Thoracic aorta (tissue), 2 donors: ENCODE data around the gene SPATA13. TPM values are rescaled to one million over a fixed set of nuclear protein-coding genes. Genes with fewer than 3 reads are reported as not detected.

Experiments used
- ATAC-seq: fragments of 150-250 bp; one replicate; pipeline ENCODE4 v1.8.0; 2017; ENCODE audit warnings: low read depth; ENCODE audit not compliant: insufficient number of reproducible peaks, low FRiP score
- DNase-seq: peaks from one replicate; pipeline ENCODE4 v3.0.0-alpha.2; 2020; ENCODE audit warnings: low spot score
- H3K27ac ChIP-seq, 2 donors: fragments of 200-600 bp; sonication (generic); 1 replicate in 1 of 2; 2 replicates in 1 of 2; pipeline ENCODE4 v1.5.1; 2016; ENCODE audit warnings: mild to moderate bottlenecking in 2 of 2, moderate library complexity in 2 of 2
- H3K27me3 ChIP-seq: fragments of 200-600 bp; sonication (generic); replicated peaks from 2 replicates; pipeline ENCODE4 v1.6.0; 2016; ENCODE audit warnings: mild to moderate bottlenecking; ENCODE audit not compliant: insufficient read depth
- H3K36me3 ChIP-seq: fragments of 200-600 bp; sonication (generic); one replicate; pipeline ENCODE4 v1.5.1; 2016
- H3K4me1 ChIP-seq, 2 donors: fragments of 200-600 bp; sonication (generic); 1 replicate in 1 of 2; 2 replicates in 1 of 2; pipeline versions ENCODE4 v1.5.1 to v1.6.0; 2016; ENCODE audit warnings: low read depth in 2 of 2, mild to moderate bottlenecking in 1 of 2; ENCODE audit not compliant: control insufficient read depth in 1 of 2
- H3K4me3 ChIP-seq: fragments of 200-600 bp; sonication (generic); 2 replicates; pipeline ENCODE4 v1.5.1; 2016; ENCODE audit warnings: mild to moderate bottlenecking
- H3K9me3 ChIP-seq: fragments of 200-600 bp; sonication (generic); 2 replicates; pipeline ENCODE4 v1.5.1; 2016
- CTCF ChIP-seq: fragments of 200-600 bp; sonication (generic); IDR thresholded peaks from one replicate; pipeline ENCODE4 v1.5.1; 2019; ENCODE audit warnings: antibody characterized with exemption
- total RNA-seq, 2 donors: library from RNA; depleted of rRNA; stranded (reverse); fragments of >200 nt; gene quantifications; one replicate each; pipeline versions ENCODE4 v1.1.0 to v1.2.3, GENCODE V29; 2016

The SPATA13 gene
- total RNA-seq, 2 donors from 2014 or later = 14.5 to 33.4 TPM

GRCh38 chr13:24127116-24127631 lies 33.3 kb upstream of the SPATA13 start:
- ATAC-seq = no peak
- no peak for DNase-seq
- Histone ChIP-seq H3K4me1 (no peaks in the 10 kb centered on the region), H3K9me3 (no peaks in the 10 kb centered on the region), H3K4me3 (no peak overlapping the region), H3K27me3 (no peaks in the 10 kb centered on the region), H3K36me3 (no peaks in the 10 kb centered on the region), H3K27ac (no peak overlapping the region)
- no peak for TF ChIP-seq CTCF

GRCh38 chr13:24128112-24128511 lies 32.4 kb upstream of the SPATA13 start:
- ATAC-seq = no peak
- no peak for TF ChIP-seq CTCF
- Histone ChIP-seq H3K27me3 (no peaks in the 10 kb centered on the region), H3K4me3 (no peak overlapping the region), H3K4me1 (no peaks in the 10 kb centered on the region), H3K9me3 (no peaks in the 10 kb centered on the region), H3K36me3 (no peaks in the 10 kb centered on the region), H3K27ac (no peak overlapping the region)
- DNase-seq = no peak

GRCh38 chr13:24128962-24129361 lies 31.6 kb upstream of the SPATA13 start:
- Histone ChIP-seq H3K27me3 (no peaks in the 10 kb centered on the region), H3K4me3 (no peak overlapping the region), H3K4me1 (no peaks in the 10 kb centered on the region), H3K27ac (no peak overlapping the region), H3K9me3 (no peaks in the 10 kb centered on the region), H3K36me3 (no peaks in the 10 kb centered on the region)
- ATAC-seq (no peak), DNase-seq (no peak)
- TF ChIP-seq CTCF = no peak

GRCh38 chr13:24129914-24130774 lies 30.4 kb upstream of the SPATA13 start:
- H3K9me3 ChIP-seq = no peaks in the 10 kb centered on the region
- no peak for DNase-seq
- no peak overlapping the region for H3K4me3 ChIP-seq
- H3K36me3 ChIP-seq = no peaks in the 10 kb centered on the region
- no peaks in the 10 kb centered on the region for H3K4me1 ChIP-seq
- no peak for ATAC-seq
- H3K27me3 ChIP-seq = no peaks in the 10 kb centered on the region
- no peak overlapping the region for H3K27ac ChIP-seq
- TF ChIP-seq CTCF = no peak

GRCh38 chr13:24131749-24132148 lies 28.8 kb upstream of the SPATA13 start:
- DNase-seq (no peak), ATAC-seq (no peak)
- no peaks in the 10 kb centered on the region for H3K9me3 ChIP-seq
- no peak overlapping the region for H3K27ac ChIP-seq
- H3K4me1 ChIP-seq = no peaks in the 10 kb centered on the region
- no peaks in the 10 kb centered on the region for H3K27me3 ChIP-seq
- TF ChIP-seq CTCF = no peak
- H3K4me3 ChIP-seq = no peak overlapping the region
- no peaks in the 10 kb centered on the region for H3K36me3 ChIP-seq
